Measurements from ENCODE around the gene STAG1. TPM values are rescaled to one million over a fixed set of nuclear protein-coding genes. Genes with fewer than 3 reads are reported as not detected.
A peak's percentile ranks its signal among the peaks of the same experiment; 100 is the strongest.

STAG1 gene
- total and polyA plus RNA-seq, 9 of the 15 experiments (the other 6 are each of a cell fraction or from before 2014, with no cell fraction given), result 2.7 to 17.7 (median 8.8) TPM

DNA sequence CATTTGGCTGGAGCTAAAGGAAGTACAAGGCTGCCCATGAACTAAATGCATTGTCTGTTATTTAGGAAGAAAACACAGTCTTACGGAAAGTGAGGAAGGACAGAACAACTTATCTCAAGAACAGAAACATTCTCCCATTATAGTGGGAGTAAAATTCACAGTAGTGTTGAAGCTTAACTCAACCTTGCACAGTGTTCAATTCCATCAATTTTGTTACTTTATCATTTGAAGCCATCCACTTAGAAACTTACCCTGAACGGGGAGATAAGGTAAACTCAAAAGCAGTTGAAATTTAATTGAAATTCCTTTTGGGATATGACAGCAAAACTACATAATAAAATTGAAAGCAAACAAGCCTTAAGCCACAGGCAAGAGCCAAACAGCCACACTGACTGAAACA is 315.1 kb downstream of the STAG1 start (continued):
- TF ChIP-seq, protein P1, sequence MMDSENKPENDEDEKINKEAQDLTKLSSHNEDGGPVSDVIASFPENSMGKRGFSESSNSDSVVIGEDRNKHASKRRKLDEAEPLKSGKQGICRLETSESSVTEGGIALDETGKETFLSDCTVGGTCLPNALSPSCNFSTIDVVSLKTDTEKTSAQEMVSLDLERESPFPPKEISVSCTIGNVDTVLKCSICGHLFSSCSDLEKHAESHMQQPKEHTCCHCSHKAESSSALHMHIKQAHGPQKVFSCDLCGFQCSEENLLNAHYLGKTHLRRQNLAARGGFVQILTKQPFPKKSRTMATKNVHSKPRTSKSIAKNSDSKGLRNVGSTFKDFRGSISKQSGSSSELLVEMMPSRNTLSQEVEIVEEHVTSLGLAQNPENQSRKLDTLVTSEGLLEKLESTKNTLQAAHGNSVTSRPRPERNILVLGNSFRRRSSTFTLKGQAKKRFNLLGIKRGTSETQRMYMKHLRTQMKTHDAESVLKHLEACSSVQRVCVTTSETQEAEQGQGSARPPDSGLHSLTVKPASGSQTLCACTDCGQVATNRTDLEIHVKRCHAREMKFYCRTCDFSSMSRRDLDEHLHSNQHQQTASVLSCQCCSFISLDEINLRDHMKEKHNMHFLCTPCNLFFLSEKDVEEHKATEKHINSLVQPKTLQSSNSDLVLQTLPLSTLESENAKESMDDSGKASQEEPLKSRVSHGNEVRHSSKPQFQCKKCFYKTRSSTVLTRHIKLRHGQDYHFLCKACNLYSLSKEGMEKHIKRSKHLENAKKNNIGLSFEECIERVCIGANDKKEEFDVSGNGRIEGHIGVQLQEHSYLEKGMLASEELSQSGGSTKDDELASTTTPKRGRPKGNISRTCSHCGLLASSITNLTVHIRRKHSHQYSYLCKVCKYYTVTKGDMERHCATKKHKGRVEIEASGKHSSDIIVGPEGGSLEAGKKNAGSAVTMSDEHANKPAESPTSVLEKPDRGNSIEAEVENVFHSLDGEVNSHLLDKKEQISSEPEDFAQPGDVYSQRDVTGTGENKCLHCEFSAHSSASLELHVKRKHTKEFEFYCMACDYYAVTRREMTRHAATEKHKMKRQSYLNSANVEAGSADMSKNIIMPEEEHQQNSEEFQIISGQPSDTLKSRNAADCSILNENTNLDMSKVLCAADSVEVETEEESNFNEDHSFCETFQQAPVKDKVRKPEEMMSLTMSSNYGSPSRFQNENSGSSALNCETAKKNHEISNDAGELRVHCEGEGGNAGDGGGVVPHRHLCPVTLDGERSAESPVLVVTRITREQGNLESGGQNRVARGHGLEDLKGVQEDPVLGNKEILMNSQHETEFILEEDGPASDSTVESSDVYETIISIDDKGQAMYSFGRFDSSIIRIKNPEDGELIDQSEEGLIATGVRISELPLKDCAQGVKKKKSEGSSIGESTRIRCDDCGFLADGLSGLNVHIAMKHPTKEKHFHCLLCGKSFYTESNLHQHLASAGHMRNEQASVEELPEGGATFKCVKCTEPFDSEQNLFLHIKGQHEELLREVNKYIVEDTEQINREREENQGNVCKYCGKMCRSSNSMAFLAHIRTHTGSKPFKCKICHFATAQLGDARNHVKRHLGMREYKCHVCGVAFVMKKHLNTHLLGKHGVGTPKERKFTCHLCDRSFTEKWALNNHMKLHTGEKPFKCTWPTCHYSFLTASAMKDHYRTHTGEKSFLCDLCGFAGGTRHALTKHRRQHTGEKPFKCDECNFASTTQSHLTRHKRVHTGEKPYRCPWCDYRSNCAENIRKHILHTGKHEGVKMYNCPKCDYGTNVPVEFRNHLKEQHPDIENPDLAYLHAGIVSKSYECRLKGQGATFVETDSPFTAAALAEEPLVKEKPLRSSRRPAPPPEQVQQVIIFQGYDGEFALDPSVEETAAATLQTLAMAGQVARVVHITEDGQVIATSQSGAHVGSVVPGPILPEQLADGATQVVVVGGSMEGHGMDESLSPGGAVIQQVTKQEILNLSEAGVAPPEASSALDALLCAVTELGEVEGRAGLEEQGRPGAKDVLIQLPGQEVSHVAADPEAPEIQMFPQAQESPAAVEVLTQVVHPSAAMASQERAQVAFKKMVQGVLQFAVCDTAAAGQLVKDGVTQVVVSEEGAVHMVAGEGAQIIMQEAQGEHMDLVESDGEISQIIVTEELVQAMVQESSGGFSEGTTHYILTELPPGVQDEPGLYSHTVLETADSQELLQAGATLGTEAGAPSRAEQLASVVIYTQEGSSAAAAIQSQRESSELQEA (IDR thresholded peaks at IDR 0.05; ENCODE audit: low read depth), result peak; percentile 76
- peak; percentile 62 for TF ChIP-seq TCF3 (CRISPR knock-in tag; IDR thresholded peaks at IDR 0.05)
- TF ChIP-seq ZNF175 (CRISPR knock-in tag; IDR thresholded peaks at IDR 0.05; ENCODE audit: low read depth), result no peak

Measured in K562 (cell line).